Hepatocyte (in vitro differentiated cells): ENCODE results near the gene DSCAM.

Experiments
- CTCF ChIP-seq: fragments of 200-600 bp; sonication (generic); IDR thresholded peaks from 2 replicates; pipeline ENCODE4 v1.5.1; 2016; ENCODE audit warnings: antibody characterized with exemption, mild to moderate bottlenecking; ENCODE audit not compliant: poor library complexity
- EZH2 ChIP-seq: fragments of 200-600 bp; sonication (generic); IDR thresholded peaks from 2 replicates; pipeline ENCODE4 v1.6.1; 2016; ENCODE audit warnings: antibody characterized with exemption, mild to moderate bottlenecking, borderline replicate concordance

DNA sequence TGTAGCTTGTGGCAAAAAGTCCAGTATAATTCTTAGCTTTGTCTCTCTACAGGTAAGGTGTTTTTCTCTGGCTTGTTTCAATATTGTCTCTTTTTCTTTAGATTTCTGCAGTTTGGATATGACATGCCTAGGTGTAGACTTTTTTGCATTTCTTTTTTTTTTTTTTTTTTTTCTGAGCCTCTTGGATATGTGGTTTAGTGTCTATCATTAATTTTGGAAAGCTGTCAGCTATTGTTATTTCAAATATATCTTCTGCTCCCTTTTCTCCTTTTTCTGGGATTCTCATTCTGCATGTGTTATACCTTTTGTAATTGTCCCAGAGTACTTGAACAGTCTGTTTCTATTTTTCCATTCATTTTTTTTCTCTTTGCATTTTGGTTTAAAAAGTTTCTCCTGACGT, 243.2 kb downstream of the DSCAM start:
- TF ChIP-seq CTCF (no peak), EZH2 (no peak)
